H7 (cell line): ENCODE measurements around the gene UBE2QL1. TPM values are rescaled to one million over a fixed set of nuclear protein-coding genes. Genes with fewer than 3 reads are reported as not detected.

ENCODE experiments used
- DNase-seq: peaks from one replicate; pipeline ENCODE4 v3.0.0; 2012
- H3K27me3 ChIP-seq: 2 replicates; pipeline ENCODE4 v1.6.0; 2011; ENCODE audit warnings: mild to moderate bottlenecking, low read length; ENCODE audit not compliant: control insufficient read depth, insufficient read depth
- H3K36me3 ChIP-seq: replicated peaks from 2 replicates; pipeline ENCODE4 v1.5.1; 2011; ENCODE audit warnings: low read length; ENCODE audit not compliant: control insufficient read depth, insufficient read depth
- H3K4me3 ChIP-seq: 2 replicates; pipeline ENCODE4 v1.5.1; 2011; ENCODE audit warnings: low read depth, mild to moderate bottlenecking, control low read depth, low read length, moderate library complexity; ENCODE audit not compliant: insufficient read depth
- total RNA-seq: library from RNA; depleted of rRNA; stranded (reverse); fragments of >200 nt; shearing (Covaris generic); gene quantifications from 2 replicates; pipeline ENCODE4 v1.2.3, GENCODE V29; 2014

The UBE2QL1 gene
- total RNA-seq, 1 experiment from 2014 or later = 0.17 TPM

DNA sequence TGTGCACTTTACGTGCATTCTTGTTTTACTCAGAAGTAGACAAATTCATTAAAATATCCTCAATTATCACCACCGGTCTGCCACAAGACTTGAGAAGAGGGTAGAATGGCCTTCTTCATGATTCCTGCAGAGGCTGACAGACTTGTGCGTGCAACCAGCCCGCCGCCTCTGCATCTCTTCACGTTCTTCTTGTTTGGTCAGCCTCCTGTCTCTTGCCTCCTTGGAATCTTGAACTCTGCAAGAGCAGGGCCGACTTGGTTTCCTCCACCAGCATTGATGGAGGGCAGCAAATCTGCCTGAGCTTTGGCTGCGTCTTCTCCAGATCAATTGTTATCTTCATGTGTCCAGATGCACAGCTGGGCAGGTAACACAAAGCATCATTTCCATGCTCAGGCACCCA is 20.2 kb downstream of the UBE2QL1 start:
- Histone ChIP-seq H3K27me3 (no peaks in the 10 kb centered on the region; the same call in 1 of the 2 replicates), H3K4me3 (no peak overlapping the region), H3K36me3 (no peaks in the 10 kb centered on the region)
- DNase-seq = no peak

DNA sequence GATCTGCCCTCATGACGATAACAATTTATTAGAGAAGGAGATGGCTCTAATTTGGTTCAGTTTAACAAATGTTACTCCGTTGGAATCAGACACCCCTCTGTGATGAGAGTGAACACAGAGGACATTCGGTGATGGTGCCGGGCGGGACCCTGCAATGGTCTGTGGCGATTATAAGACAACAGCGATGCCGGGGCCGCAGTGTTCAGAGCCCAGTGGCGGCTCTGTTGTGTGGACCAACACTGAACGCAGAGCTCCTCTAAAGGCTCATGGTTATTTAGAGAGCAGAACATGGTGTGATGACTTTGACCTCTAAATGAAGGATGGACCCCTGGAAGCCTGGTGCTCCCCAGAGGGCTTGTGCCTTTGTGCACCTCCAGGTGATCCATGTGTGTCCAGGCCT is 21.2 kb downstream of the UBE2QL1 start:
- H3K36me3 ChIP-seq = no peaks in the 10 kb centered on the region
- DNase-seq = no peak
- no peaks in the 10 kb centered on the region; the same call in 1 of the 2 replicates for H3K27me3 ChIP-seq
- H3K4me3 ChIP-seq = no peak overlapping the region

DNA sequence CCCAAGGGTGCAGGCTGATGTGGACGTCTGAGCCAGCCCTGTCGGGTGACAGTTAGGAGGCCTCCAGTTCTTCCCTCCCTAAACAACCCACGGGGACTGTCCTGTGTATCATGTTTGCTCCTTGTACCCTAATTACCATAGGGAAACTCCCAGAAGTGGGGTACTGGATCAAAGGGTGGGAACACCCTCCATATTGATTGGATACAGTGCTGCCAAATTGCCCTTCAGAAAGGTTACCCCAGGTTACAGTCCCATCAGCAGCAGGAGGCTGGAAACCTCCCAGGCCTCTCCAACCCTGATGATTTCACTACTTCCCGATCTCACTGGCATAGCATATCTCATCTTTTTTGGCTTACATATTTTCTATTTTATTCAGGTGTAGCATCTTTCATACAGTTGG is 22.0 kb downstream of the UBE2QL1 start:
- DNase-seq = no peak
- no peak overlapping the region for H3K4me3 ChIP-seq
- H3K36me3 ChIP-seq = no peaks in the 10 kb centered on the region
- no peaks in the 10 kb centered on the region; the same call in 1 of the 2 replicates for H3K27me3 ChIP-seq

DNA sequence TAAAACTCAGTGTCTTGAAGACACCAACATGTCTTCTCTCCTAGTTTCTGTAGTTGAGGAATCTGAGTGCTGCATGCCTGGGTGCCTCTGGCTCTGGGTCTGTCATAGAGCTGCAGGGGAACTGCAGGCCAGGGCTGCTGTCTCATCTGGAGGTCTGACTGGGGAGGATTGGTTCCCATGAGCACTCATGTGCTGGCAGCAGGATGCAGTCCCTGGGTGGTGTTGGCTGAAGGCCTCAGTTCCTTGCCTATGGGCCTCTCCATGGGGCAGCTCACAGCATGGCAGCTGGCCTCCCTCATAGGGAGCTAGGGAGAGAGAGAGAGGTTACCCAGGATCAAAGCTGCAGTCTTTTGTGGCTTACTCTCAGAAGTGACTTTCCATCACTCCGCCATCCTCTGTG is 22.6 kb downstream of the UBE2QL1 start:
- Histone ChIP-seq H3K27me3 (no peaks in the 10 kb centered on the region; the same call in 1 of the 2 replicates), H3K4me3 (no peak overlapping the region), H3K36me3 (no peaks in the 10 kb centered on the region)
- DNase-seq = no peak

DNA sequence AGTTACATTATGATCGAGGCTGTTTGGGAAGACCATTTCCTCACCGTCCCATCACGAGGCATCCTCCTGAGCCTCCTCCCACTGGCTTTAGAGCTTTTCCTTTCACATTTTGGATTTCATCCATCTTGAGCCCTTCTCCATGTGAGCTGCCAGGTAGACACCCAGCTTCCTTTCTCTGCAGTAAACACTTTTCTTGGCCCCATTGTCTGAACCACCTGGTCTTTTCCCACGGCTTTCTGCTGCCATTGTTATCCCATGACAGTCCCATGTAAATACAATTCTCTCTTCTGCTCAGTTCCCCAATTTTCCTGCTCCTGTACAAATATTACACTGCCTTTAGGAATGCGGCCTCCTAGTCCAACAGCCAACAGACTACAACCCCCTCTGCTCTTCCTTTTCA is 24.1 kb downstream of the UBE2QL1 start:
- H3K36me3 ChIP-seq = no peaks in the 10 kb centered on the region
- H3K4me3 ChIP-seq = no peak overlapping the region
- no peak for DNase-seq
- H3K27me3 ChIP-seq = no peaks in the 10 kb centered on the region

DNA sequence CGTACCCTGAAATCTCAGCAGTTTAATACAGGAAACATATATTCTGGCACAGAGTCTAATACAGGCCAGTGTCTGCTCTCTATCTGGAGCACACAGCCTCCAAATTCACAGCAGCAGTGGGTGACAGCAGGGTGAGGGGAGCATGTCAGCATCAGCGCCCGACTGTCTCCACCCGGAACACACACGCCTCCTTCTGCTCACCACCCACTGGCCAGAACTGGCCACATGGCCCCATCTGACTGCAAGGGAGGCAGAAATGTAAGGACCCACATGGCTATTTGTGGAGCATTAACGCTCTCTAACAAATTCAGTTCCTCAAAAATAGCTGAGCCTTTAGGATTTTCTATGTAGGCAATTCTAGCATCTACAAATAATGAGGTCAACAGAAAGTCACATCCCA is 24.6 kb downstream of the UBE2QL1 start:
- Histone ChIP-seq H3K27me3 (no peaks in the 10 kb centered on the region), H3K36me3 (no peaks in the 10 kb centered on the region), H3K4me3 (no peak overlapping the region)
- no peak for DNase-seq

DNA sequence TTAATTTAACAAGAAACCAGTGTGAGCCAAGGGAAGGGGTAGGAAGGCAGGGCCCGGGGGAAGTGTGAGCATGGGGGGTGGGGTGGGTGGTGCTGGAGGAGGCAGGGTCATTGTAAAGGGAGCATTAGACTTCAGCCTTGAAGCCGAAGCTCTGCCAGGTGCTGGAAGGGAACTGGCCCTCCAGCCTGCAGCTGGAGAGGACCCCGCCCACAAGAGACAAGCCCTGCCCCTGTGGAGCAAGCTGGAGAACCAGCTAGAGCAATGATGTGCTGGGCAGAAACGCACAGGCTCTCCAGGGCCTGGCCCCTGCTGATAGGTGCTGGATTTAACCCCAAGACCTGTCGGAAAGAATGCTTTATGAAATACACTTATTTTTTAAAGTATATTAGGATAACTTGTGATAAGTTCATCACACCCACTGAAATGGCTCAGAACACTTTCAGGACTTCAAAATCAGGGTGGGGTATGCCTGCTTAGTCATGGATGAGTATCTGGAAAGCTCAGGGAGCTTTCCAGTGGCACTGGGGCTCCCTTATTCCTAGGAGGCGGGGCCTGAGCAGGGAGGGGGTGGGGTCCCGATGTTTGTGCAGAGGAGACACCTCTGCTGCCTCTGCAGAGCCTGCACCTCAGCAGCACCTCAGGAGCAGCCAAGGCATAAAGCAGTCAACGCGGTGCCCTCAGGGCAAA is 27.1 kb downstream of the UBE2QL1 start:
- Histone ChIP-seq H3K27me3 (no peaks in the 10 kb centered on the region), H3K36me3 (no peaks in the 10 kb centered on the region), H3K4me3 (no peak overlapping the region)
- peak; percentile 86 for DNase-seq

DNA sequence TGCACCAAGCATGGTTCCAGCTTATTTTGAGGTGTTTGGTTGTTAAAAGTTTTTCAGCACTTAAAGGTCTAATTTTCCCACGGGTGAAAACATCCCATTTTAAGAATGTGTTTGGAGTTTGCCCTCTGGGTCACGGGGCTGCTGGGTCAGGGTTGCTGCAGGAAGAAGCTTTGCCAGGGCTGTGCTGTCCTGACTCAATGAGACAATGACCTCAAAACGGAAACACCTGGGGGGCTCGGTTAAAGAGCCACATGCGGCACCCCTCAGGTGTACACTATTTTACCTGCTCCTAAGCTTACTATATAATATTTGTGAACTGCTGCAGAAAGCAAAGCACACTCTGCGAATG is 27.6 kb downstream of the UBE2QL1 start:
- no peak for DNase-seq
- Histone ChIP-seq H3K27me3 (no peaks in the 10 kb centered on the region), H3K4me3 (no peak overlapping the region), H3K36me3 (no peaks in the 10 kb centered on the region)

DNA sequence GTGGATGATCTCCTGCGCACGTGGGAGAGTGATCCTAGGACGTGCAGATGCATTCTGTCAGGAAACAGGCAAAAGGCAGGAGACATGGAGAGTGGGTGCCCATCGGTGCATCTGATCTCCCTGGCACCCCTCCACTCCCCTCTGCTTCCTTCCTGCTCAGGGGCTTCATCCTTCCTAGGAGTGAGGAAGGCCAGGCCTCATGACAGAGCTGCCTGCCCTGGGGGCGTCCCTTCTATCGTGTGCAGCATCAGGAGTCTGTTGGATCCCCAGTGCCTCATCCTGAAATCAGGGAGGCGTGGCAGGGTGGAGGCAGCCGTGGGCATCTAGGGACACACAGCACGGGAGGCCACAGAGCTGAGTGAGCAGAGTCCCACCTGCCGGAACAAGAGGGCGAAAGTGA is 30.1 kb downstream of the UBE2QL1 start:
- Histone ChIP-seq H3K27me3 (no peaks in the 10 kb centered on the region), H3K4me3 (no peak overlapping the region), H3K36me3 (no peaks in the 10 kb centered on the region)
- DNase-seq = no peak

DNA sequence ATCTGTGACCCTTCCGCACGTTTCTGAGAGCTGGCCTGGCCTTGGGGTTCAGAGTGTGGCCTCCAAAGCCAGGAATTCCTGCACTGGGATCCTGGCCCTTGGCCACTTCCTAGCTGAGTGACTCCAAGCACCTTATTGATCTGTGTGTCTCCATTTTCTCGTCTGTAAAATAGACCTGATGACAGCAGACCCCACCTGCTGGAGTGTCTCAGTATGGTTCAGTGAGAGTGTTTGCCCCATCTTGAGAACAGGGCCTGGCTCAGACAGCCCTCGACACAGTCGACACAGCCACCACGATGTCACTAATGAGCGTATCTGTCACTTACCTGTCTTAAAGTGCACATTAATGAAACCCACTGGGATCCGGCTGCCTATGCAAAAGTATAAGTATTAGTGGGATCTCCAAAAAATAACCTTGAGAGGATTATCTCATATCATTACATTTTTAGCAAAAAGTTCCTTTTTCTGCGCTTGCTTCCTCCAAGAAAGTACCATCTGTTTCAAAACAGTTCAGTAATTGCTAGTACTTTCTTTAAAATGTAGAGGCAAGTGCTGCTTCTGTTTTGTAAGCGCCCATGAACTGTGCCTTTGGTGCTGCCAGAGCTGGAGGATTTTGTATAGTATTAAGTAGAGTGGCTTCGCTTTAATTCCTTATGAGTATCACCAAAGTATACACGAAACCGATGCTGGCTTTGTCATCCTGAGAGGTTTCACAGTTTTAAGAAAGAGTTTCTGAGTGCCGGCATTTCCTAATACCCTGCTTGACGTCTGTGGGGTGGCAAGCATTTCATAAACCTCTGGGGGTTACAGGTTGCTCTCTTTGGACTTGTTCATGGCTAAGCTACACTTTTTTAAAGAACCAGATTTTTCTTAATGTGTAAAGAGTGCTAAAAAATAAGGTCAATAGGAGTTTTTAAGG is 31.7 kb downstream of the UBE2QL1 start:
- Histone ChIP-seq H3K27me3 (no peaks in the 10 kb centered on the region), H3K4me3 (no peak overlapping the region), H3K36me3 (no peaks in the 10 kb centered on the region)
- DNase-seq = peak; percentile 78

DNA sequence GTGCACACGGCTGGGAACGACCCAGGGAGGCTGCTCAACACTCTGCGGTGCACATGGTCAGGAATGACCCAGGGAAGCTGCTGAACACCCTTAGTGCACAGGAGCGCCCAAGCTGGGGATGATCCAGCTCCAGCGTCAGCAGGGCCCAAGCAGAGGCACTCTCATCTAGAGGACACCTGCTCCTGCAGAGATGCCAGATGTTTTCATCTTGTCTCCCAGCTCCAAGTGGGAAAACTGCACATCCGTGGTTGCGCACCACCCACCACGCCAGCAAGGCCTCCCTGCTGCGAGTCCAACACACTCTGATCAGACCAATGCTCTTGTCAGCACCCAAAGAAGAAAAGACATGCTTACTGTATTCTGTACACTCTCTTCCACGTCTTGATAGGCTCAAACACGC is 34.1 kb downstream of the UBE2QL1 start:
- Histone ChIP-seq H3K4me3 (no peak overlapping the region), H3K36me3 (no peaks in the 10 kb centered on the region), H3K27me3 (no peaks in the 10 kb centered on the region)
- no peak for DNase-seq

DNA sequence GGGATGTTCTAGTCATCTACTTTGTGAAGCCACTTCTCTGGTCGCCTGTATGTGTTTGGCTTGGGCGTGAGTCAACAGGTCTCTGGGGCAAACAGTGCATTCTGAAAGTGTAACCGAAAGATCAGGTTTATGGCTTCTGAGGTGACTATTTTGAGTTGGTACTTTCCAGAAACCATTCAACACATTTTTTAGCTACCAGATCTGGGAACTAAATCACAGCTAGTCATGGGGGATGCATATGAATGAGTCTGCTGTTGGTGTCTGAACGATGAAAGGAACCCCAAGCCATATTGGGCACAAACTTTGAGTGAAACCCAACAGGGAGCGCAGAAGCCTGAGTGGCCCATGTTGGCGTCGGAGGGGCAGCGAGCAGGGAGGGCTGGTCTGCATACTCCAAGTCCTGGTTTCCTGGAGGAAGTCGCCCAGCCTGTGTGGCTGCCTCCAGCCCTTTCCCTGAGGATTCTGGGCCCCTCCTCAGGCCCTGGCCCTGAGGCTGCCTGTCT is 35.3 kb downstream of the UBE2QL1 start:
- H3K36me3 ChIP-seq = no peaks in the 10 kb centered on the region
- H3K4me3 ChIP-seq = no peak overlapping the region
- no peaks in the 10 kb centered on the region for H3K27me3 ChIP-seq
- DNase-seq = no peak

DNA sequence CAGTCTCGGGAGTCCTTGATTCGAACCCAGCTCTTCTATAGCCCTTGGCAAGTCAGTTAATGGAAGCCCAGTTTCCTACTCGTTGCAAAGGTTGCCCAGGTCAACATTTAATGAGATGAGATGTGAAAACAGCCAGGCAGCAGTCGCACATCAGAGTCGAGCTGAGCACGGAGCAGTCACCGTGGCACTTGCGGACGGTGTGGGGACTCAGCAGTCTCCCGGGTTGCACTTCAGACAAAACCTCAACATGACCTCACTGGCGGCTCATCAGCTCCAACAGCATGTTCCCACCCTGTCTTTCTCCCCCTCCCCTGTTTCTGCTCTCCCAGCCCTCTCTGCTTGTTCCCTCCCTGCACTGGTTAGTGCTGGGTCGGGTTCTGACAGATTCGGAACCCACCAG is 35.8 kb downstream of the UBE2QL1 start:
- DNase-seq = no peak
- H3K4me3 ChIP-seq = no peak overlapping the region
- H3K27me3 ChIP-seq = no peaks in the 10 kb centered on the region
- H3K36me3 ChIP-seq = no peaks in the 10 kb centered on the region

DNA sequence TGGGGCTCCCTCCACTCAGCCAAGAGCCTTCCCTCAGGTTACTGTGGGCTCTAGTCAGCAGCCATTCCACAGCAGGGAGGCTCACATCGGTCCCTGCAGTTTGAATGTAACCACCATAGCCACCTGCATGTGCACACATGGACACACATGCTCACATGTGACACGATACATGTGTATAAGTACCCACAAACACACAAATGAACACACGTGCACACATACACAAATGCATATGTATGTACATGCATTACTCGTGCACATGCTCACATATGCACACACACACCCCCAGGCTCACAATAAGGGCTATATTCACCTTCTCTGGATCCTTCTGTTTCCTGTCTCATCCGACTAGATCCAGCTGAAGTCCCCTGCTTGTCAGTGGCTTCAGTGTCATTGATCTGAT is 36.2 kb downstream of the UBE2QL1 start:
- Histone ChIP-seq H3K36me3 (no peaks in the 10 kb centered on the region), H3K27me3 (no peaks in the 10 kb centered on the region), H3K4me3 (no peak overlapping the region)
- no peak for DNase-seq

DNA sequence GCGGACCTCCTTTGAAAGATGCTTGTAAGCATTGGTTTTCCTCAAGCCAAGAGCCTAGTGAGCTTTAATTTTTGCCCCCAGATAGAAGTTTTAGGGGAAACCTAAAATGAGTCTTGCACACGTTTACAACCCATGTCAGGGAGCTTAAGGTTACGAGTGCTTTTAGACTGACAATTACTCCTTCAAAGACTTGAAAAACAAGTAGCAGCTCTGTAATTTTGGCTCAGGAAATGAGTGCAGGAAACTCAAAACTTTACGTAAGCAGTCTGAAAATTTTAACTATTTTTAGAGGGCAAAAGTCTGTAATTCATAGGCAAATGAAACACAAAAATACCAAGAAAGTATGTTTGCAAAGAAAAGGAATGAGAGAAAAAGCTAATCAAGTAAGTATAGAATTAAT is 36.8 kb downstream of the UBE2QL1 start:
- Histone ChIP-seq H3K36me3 (no peaks in the 10 kb centered on the region), H3K4me3 (no peak overlapping the region), H3K27me3 (no peaks in the 10 kb centered on the region; the same call in 1 of the 2 replicates)
- no peak for DNase-seq
